Thoracic aorta (tissue), 2 donors: Measurements from ENCODE around the gene CNTNAP2. TPM values are rescaled to one million over a fixed set of nuclear protein-coding genes. Genes with fewer than 3 reads are reported as not detected.

ENCODE experiments used
- ATAC-seq: fragments of 150-250 bp; one replicate; pipeline ENCODE4 v1.8.0; 2017; ENCODE audit warnings: low read depth; ENCODE audit not compliant: insufficient number of reproducible peaks, low FRiP score
- DNase-seq: peaks from one replicate; pipeline ENCODE4 v3.0.0-alpha.2; 2020; ENCODE audit warnings: low spot score
- H3K27ac ChIP-seq, 2 donors: fragments of 200-600 bp; sonication (generic); 1 replicate in 1 of 2; 2 replicates in 1 of 2; pipeline ENCODE4 v1.5.1; 2016; ENCODE audit warnings: mild to moderate bottlenecking in 2 of 2, moderate library complexity in 2 of 2
- H3K27me3 ChIP-seq: fragments of 200-600 bp; sonication (generic); replicated peaks from 2 replicates; pipeline ENCODE4 v1.6.0; 2016; ENCODE audit warnings: mild to moderate bottlenecking; ENCODE audit not compliant: insufficient read depth
- H3K36me3 ChIP-seq: fragments of 200-600 bp; sonication (generic); one replicate; pipeline ENCODE4 v1.5.1; 2016
- H3K4me1 ChIP-seq, 2 donors: fragments of 200-600 bp; sonication (generic); 1 replicate in 1 of 2; 2 replicates in 1 of 2; pipeline versions ENCODE4 v1.5.1 to v1.6.0; 2016; ENCODE audit warnings: low read depth in 2 of 2, mild to moderate bottlenecking in 1 of 2; ENCODE audit not compliant: control insufficient read depth in 1 of 2
- H3K4me3 ChIP-seq: fragments of 200-600 bp; sonication (generic); 2 replicates; pipeline ENCODE4 v1.5.1; 2016; ENCODE audit warnings: mild to moderate bottlenecking
- H3K9me3 ChIP-seq: fragments of 200-600 bp; sonication (generic); 2 replicates; pipeline ENCODE4 v1.5.1; 2016
- total RNA-seq, 2 donors: library from RNA; depleted of rRNA; stranded (reverse); fragments of >200 nt; gene quantifications; one replicate each; pipeline versions ENCODE4 v1.1.0 to v1.2.3, GENCODE V29; 2016
- TF ChIP-seq, protein P1 (sequence below): fragments of 200-600 bp; sonication (generic); IDR thresholded peaks from one replicate; pipeline ENCODE4 v1.5.1; 2019; ENCODE audit warnings: antibody characterized with exemption

CNTNAP2 gene
- total RNA-seq, 2 donors from 2014 or later: not detected

- TF ChIP-seq, protein P1, sequence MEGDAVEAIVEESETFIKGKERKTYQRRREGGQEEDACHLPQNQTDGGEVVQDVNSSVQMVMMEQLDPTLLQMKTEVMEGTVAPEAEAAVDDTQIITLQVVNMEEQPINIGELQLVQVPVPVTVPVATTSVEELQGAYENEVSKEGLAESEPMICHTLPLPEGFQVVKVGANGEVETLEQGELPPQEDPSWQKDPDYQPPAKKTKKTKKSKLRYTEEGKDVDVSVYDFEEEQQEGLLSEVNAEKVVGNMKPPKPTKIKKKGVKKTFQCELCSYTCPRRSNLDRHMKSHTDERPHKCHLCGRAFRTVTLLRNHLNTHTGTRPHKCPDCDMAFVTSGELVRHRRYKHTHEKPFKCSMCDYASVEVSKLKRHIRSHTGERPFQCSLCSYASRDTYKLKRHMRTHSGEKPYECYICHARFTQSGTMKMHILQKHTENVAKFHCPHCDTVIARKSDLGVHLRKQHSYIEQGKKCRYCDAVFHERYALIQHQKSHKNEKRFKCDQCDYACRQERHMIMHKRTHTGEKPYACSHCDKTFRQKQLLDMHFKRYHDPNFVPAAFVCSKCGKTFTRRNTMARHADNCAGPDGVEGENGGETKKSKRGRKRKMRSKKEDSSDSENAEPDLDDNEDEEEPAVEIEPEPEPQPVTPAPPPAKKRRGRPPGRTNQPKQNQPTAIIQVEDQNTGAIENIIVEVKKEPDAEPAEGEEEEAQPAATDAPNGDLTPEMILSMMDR: no peak
- ATAC-seq: no peak
- Histone ChIP-seq H3K36me3 (no peaks in the 10 kb centered on the region), H3K27me3 (no peaks in the 10 kb centered on the region), H3K9me3 (no peaks in the 10 kb centered on the region), H3K4me3 (no peak overlapping the region), H3K4me1 (peaks cover 0 to 10% of the 10 kb centered on the region in 2 donors), H3K27ac (no peak overlapping the region)
- no peak for DNase-seq
Observed at GRCh38 chr7:148155826-148156225, 2039.2 kb downstream of the CNTNAP2 start.

GRCh38 chr7:148156233-148156632 lies 2039.6 kb downstream of the CNTNAP2 start:
- TF ChIP-seq, protein P1: no peak
- DNase-seq (no peak), ATAC-seq (no peak)
- H3K4me3 ChIP-seq: no peak overlapping the region
- H3K36me3 ChIP-seq: no peaks in the 10 kb centered on the region
- no peak overlapping the region for H3K27ac ChIP-seq
- peaks cover 0 to 10% of the 10 kb centered on the region in 2 donors for H3K4me1 ChIP-seq
- no peaks in the 10 kb centered on the region for H3K9me3 ChIP-seq
- H3K27me3 ChIP-seq: no peaks in the 10 kb centered on the region

DNA sequence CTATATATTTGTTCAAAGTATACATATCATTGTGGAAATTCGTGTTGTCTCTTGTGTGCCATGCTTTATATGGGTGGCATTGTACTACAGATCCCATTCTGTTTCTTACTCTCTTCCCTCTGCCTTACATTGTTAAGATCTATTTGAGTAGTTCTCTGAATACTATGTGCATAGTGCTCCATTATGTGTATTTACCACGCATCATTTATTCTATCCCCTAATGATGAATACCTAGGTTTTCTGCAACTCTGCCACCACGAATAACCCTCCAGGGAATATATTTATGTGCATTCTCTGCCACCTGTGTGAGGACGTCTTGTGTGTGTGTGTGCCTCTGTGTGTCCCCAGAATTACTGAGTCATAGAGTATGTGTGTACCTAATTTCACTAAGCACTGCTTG lies 2042.7 kb downstream of the CNTNAP2 start:
- no peak for DNase-seq
- TF ChIP-seq, protein P1: no peak
- H3K9me3 ChIP-seq: no peaks in the 10 kb centered on the region
- no peak overlapping the region for H3K4me3 ChIP-seq
- no peak for ATAC-seq
- H3K36me3 ChIP-seq: no peaks in the 10 kb centered on the region
- H3K27ac ChIP-seq: no peak overlapping the region
- H3K27me3 ChIP-seq: no peaks in the 10 kb centered on the region
- no peaks in the 10 kb centered on the region for H3K4me1 ChIP-seq

DNA sequence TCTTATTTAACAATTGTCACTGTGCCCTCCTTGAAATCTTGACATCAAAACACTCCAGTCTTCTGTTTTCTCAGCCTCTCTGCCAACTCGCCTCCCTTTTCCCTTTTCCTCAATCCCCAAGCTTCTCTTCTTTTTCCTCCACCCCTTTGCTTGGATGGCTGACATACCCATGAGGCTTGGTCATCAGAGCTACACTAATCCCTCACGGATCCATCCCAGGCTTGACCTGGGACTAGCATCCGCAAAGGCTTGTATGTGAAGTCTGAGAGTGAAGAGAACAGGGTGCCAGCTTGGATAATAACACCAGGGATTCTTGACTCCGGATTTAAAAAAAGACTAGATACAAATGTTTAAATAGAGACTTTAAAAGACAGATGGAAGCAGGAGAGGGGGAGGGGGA lies 2045.2 kb downstream of the CNTNAP2 start:
- Histone ChIP-seq H3K27me3 (no peaks in the 10 kb centered on the region), H3K9me3 (no peaks in the 10 kb centered on the region), H3K27ac (no peak overlapping the region), H3K36me3 (no peaks in the 10 kb centered on the region), H3K4me3 (no peak overlapping the region), H3K4me1 (no peaks in the 10 kb centered on the region)
- TF ChIP-seq, protein P1: no peak
- ATAC-seq (no peak), DNase-seq (no peak)

DNA sequence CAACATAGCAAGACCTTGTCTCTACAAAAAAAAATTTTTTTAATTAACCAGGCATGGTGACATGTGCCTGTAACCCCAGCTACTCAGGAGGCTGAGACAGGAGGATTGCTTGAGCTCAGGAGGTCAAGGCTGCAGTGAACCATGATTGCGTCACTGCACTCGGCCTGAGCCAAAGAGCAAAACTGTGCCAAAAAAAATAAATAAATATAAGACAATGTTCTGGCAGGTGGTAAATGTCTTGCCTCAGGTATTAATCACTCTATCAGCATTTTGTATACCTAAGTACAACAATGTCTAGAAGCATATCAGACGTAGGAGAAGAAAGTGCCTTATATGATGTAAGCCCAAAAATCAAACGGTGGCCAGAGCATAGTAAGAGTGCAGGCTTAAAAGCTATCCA lies 2046.2 kb downstream of the CNTNAP2 start:
- Histone ChIP-seq H3K27ac (no peak overlapping the region), H3K27me3 (no peaks in the 10 kb centered on the region), H3K36me3 (no peaks in the 10 kb centered on the region), H3K9me3 (no peaks in the 10 kb centered on the region), H3K4me3 (no peak overlapping the region), H3K4me1 (no peaks in the 10 kb centered on the region)
- no peak for ATAC-seq
- TF ChIP-seq, protein P1: no peak
- no peak for DNase-seq
